Panc1 (cell line): ENCODE measurements around the gene NIFK. TPM values are rescaled to one million over a fixed set of nuclear protein-coding genes. Genes with fewer than 3 reads are reported as not detected.

Source experiments
- ATAC-seq: fragments of 200-7000 bp; cut with Tn5 transposase; 2 replicates; pipeline ENCODE4 v1.9.1; 2020; ENCODE audit warnings: mild to moderate bottlenecking, moderate library complexity
- BruUV-seq: library from RNA; stranded (reverse); fragments of 400-500 nt; replicated peaks from 2 replicates; lab custom pipeline; 2021; lab: Mats Ljungman, UMichigan
- CTCF ChIA-PET: fragments of 300-600 bp; sonication (Branson Sonifier 250); formaldehyde crosslinking; loops from one replicate; lab custom pipeline; 2022; ENCODE audit warnings: antibody characterized with exemption; lab: Charles Lee
- POLR2A ChIA-PET: fragments of 300-600 bp; sonication (Branson Sonifier 250); formaldehyde crosslinking; loops from one replicate; lab custom pipeline; 2022; ENCODE audit warnings: antibody characterized with exemption; lab: Charles Lee
- DNase-seq: peaks from one replicate; pipeline ENCODE4 v3.0.0-alpha.2; 2010; ENCODE audit warnings: low read depth, low spot score
- H3K27ac ChIP-seq: 2 replicates; pipeline ENCODE4 v1.5.1; 2011; ENCODE audit warnings: mild to moderate bottlenecking, low read length, inconsistent platforms
- H3K27me3 ChIP-seq: fragments of 200-500 bp; sonication (Bioruptor generic); 2 replicates; pipeline ENCODE4 v1.6.0; 2014; ENCODE audit warnings: low read length, inconsistent platforms; ENCODE audit not compliant: control insufficient read depth, insufficient read depth
- H3K36me3 ChIP-seq: fragments of 200-500 bp; sonication (Bioruptor generic); 2 replicates; pipeline ENCODE4 v1.5.1; 2014; ENCODE audit warnings: inconsistent platforms, mild to moderate bottlenecking, low read length, moderate library complexity; ENCODE audit not compliant: control insufficient read depth, insufficient read depth
- H3K4me1 ChIP-seq: 2 replicates; pipeline ENCODE4 v1.5.1; 2011; ENCODE audit warnings: inconsistent platforms, mild to moderate bottlenecking, low read length, moderate library complexity; ENCODE audit not compliant: control insufficient read depth, insufficient read depth
- H3K4me3 ChIP-seq, 2 experiments: 2 replicates each; pipeline ENCODE4 v1.5.1; 2011 to 2012; ENCODE audit warnings: low read depth in 2 of 2, low read length in 2 of 2, mild to moderate bottlenecking in 2 of 2, inconsistent platforms in 1 of 2, moderate library complexity in 1 of 2
- H3K9me3 ChIP-seq: fragments of 200-500 bp; sonication (Bioruptor generic); 2 replicates; pipeline ENCODE4 v1.5.1; 2014; ENCODE audit warnings: low read depth, mild to moderate bottlenecking, inconsistent platforms, low read length, moderate library complexity; ENCODE audit not compliant: control insufficient read depth, insufficient read depth
- CTCF ChIP-seq: fragments of 450-650 bp; IDR thresholded peaks from 2 replicates; pipeline ENCODE4 v1.5.1; 2017; ENCODE audit warnings: mild to moderate bottlenecking
- POLR2AphosphoS5 ChIP-seq: IDR thresholded peaks from 2 replicates; pipeline ENCODE4 v1.6.1; 2012; ENCODE audit warnings: mild to moderate bottlenecking, low read depth, low read length, moderate library complexity
- SIN3A ChIP-seq: IDR thresholded peaks from 2 replicates; pipeline ENCODE4 v1.6.1; 2012; ENCODE audit warnings: low read depth, mild to moderate bottlenecking, low read length, moderate library complexity, borderline replicate concordance; ENCODE audit not compliant: insufficient read depth
- TCF7L2 ChIP-seq: IDR thresholded peaks from 2 replicates; pipeline ENCODE4 v1.6.1; 2011; ENCODE audit warnings: mild to moderate bottlenecking, low read depth, low read length, inconsistent platforms
- in situ Hi-C: cut with HindIII; loops from 2 replicates; pipeline ENCODE4 v1.10.0; 2016; ENCODE audit warnings: low sequenced_read_pairs, low pct_unique_long_range_greater_than_20kb
- intact Hi-C: fragments of 100-400 bp; cut with micrococcal nuclease; formaldehyde crosslinking; loops from one replicate; pipeline ENCODE4 v1.10.0; 2022; ENCODE audit not compliant: unreplicated experiment
- total RNA-seq: library from RNA; stranded (reverse); gene quantifications from one replicate; pipeline ENCODE4 v1.2.1, GENCODE V29; 2021; ENCODE audit not compliant: unreplicated experiment
- TF ChIP-seq, protein P1 (sequence below), 2 experiments: IDR thresholded peaks; 2 replicates each; pipeline ENCODE4 v1.6.1; 2011 to 2012; ENCODE audit warnings: low read depth in 2 of 2, control low read depth in 1 of 2, low read length in 1 of 2, mild to moderate bottlenecking in 1 of 2, moderate library complexity in 1 of 2; ENCODE audit not compliant: insufficient read depth in 1 of 2

NIFK gene
- total RNA-seq, 1 experiment from 2014 or later = 84.5 TPM

DNA sequence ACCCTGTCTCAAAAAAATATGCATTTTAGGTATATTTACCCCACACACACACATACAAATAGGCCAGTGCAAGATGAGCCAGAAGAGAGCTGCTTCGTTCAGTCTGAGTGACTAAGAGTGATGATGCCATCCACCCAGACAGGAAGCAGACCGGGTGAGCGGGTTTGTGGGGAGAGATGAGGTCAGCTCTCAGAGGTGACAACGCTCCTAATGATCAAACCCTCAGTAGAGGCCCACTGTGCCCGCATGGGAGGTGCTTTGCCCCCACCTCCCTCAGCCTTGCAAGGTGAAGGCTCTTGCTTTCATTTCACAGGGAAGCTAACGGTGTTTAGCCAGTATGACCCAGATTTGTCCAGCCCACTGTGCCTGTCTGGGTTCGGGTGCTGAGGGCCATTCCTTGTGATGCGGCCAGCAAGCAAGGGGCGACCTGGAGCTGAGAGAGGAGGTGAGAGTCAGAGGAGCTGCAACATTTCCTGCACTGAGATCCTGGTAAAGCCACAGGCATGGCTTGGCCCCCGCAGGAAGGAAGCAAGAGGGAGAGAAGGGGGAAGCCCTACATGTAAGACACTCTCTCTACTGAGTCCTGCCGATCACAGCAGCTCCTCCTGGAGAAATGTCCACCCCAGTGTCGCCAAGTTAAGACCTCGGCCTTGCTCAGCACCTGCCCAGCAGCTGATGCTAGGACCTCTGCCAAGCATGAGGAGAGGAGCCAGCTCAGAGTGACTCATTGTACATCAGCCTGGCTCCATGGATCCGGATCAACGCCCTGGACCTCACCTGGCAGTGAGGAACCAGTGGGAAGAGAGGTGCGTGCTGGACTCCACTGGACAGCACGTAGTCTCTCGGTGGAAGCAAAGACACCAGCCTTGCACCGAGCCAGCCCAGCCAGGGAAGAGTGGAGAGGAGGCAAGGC is 37.0 kb downstream of the NIFK start:
- Histone ChIP-seq H3K27ac (0 out of 2 replicates have a peak overlapping the region, but pooled peaks have one; percentile 29), H3K9me3 (no peaks in the 10 kb centered on the region), H3K4me1 (peaks cover 20% of the 10 kb centered on the region), H3K36me3 (no peaks in the 10 kb centered on the region), H3K4me3 (peak overlapping the region; percentile 0 to 42; a peak in 2 of 4 replicates), H3K27me3 (no peaks in the 10 kb centered on the region)
- ChIA-PET POLR2A (no interaction called here), CTCF (interaction anchor here (0.6 to 0.7 kb wide), 2 partner anchors 9 to 70 kb away, joined by 3 to 8 read pairs; no protein-coding TSS in a partner anchor)
- BruUV-seq = no TSS peak
- peak; percentile 82 for DNase-seq
- TF ChIP-seq, protein P1, sequence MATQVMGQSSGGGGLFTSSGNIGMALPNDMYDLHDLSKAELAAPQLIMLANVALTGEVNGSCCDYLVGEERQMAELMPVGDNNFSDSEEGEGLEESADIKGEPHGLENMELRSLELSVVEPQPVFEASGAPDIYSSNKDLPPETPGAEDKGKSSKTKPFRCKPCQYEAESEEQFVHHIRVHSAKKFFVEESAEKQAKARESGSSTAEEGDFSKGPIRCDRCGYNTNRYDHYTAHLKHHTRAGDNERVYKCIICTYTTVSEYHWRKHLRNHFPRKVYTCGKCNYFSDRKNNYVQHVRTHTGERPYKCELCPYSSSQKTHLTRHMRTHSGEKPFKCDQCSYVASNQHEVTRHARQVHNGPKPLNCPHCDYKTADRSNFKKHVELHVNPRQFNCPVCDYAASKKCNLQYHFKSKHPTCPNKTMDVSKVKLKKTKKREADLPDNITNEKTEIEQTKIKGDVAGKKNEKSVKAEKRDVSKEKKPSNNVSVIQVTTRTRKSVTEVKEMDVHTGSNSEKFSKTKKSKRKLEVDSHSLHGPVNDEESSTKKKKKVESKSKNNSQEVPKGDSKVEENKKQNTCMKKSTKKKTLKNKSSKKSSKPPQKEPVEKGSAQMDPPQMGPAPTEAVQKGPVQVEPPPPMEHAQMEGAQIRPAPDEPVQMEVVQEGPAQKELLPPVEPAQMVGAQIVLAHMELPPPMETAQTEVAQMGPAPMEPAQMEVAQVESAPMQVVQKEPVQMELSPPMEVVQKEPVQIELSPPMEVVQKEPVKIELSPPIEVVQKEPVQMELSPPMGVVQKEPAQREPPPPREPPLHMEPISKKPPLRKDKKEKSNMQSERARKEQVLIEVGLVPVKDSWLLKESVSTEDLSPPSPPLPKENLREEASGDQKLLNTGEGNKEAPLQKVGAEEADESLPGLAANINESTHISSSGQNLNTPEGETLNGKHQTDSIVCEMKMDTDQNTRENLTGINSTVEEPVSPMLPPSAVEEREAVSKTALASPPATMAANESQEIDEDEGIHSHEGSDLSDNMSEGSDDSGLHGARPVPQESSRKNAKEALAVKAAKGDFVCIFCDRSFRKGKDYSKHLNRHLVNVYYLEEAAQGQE (IDR thresholded peaks at IDR 0.05; ENCODE audit: insufficient read depth in 1 of 2, low read depth in 2 of 2, low read length in 1 of 2) = no peak
- TF ChIP-seq SIN3A (no peak), POLR2AphosphoS5 (no peak), CTCF (no peak), TCF7L2 (no peak)
- intact Hi-C loops (no loop called here), in situ Hi-C loops (no loop called here)
- peak; percentile 82 for ATAC-seq

DNA sequence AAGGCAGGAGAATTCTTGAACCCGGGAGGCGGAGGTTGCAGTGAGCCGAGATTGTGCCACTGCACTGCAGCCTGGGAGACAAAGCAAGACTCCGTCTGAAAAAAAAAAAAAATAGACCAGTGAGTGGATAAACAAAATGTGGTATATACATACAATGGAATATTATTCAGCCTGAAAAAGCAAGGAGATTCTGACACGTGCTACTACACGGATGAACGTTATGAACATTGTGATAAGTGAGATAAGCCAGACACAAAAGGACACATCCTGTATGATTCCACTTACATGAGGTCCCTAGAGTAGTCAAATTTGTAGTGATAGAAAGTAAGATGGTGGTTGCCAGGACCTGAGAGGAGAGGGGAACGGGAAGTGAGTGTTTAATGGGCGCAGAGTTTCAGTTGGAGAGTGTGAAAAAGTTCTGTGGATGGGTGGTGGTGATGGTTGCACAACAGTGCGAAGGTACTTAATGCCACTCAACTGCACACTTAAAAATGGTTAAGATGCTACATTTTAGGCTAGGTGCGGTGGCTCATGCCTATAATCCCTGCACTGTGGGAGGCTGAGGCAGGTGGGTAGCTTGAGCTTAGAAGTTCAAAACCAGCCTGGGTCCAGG is 38.3 kb downstream of the NIFK start:
- H3K9me3 ChIP-seq = no peaks in the 10 kb centered on the region
- H3K36me3 ChIP-seq = no peaks in the 10 kb centered on the region
- ChIA-PET POLR2A (no interaction called here), CTCF (no interaction called here)
- intact Hi-C loops = no loop called here
- no TSS peak for BruUV-seq
- no peaks in the 10 kb centered on the region for H3K27me3 ChIP-seq
- TF ChIP-seq CTCF = no peak
- TF ChIP-seq TCF7L2 = no peak
- no peak for TF ChIP-seq SIN3A
- TF ChIP-seq, protein P1 (IDR thresholded peaks at IDR 0.05; ENCODE audit: insufficient read depth in 1 of 2, low read depth in 2 of 2, low read length in 1 of 2) = no peak
- no peak for TF ChIP-seq POLR2AphosphoS5
- DNase-seq = no peak
- in situ Hi-C loops = no loop called here
- ATAC-seq = no peak
- H3K4me1 ChIP-seq = peaks cover 20% of the 10 kb centered on the region
- no peak overlapping the region for H3K27ac ChIP-seq
- H3K4me3 ChIP-seq = no peak overlapping the region
